HepG2 (cell line): Measurements from ENCODE around the gene C11orf24. TPM values are rescaled to one million over a fixed set of nuclear protein-coding genes. Genes with fewer than 3 reads are reported as not detected.

Source experiments
- BRF2 ChIP-seq: sonication (generic); formaldehyde crosslinking; IDR thresholded peaks from 2 replicates; pipeline ENCODE4 v1.8.1; 2022; ENCODE audit warnings: mild to moderate bottlenecking, missing genetic modification reagents
- CBFB ChIP-seq: sonication (generic); formaldehyde crosslinking; IDR thresholded peaks from 2 replicates; pipeline ENCODE4 v1.4.0; 2020; ENCODE audit warnings: missing genetic modification reagents
- ELK4 ChIP-seq: sonication (generic); formaldehyde crosslinking; IDR thresholded peaks from 2 replicates; pipeline ENCODE4 v1.9.0; 2021; ENCODE audit warnings: missing genetic modification reagents, borderline replicate concordance
- FOXP1 ChIP-seq, 2 experiments: fragments of 450-650 bp in 1 of 2; IDR thresholded peaks; 2 replicates each; pipeline ENCODE4 v1.6.1; 2017 to 2018; ENCODE audit warnings: antibody characterized with exemption in 1 of 2
- GABPA ChIP-seq, 2 experiments: IDR thresholded peaks; 2 replicates each; pipeline ENCODE4 v1.6.1; 2011 to 2016; ENCODE audit warnings: low read depth in 2 of 2, low read length in 1 of 2, missing biosample characterization in 1 of 2, missing genetic modification characterization in 1 of 2
- HOXA3 ChIP-seq: sonication (generic); formaldehyde crosslinking; IDR thresholded peaks from 2 replicates; pipeline ENCODE4 v1.5.0; 2020; ENCODE audit warnings: missing genetic modification reagents
- MTA3 ChIP-seq: sonication (generic); formaldehyde crosslinking; IDR thresholded peaks from 2 replicates; pipeline ENCODE4 v1.4.0; 2020; ENCODE audit warnings: missing genetic modification reagents
- SNAPC2 ChIP-seq: sonication (generic); formaldehyde crosslinking; IDR thresholded peaks from 2 replicates; pipeline ENCODE4 v1.8.1; 2022; ENCODE audit warnings: mild to moderate bottlenecking, missing genetic modification reagents
- SP140L ChIP-seq: sonication (generic); formaldehyde crosslinking; IDR thresholded peaks from 2 replicates; pipeline ENCODE4 v1.4.0; 2020; ENCODE audit warnings: missing genetic modification reagents, borderline replicate concordance
- TOPORS ChIP-seq: sonication (generic); formaldehyde crosslinking; IDR thresholded peaks from 2 replicates; pipeline ENCODE4 v1.8.0; 2023; ENCODE audit warnings: mild to moderate bottlenecking, missing genetic modification reagents
- ZNF225 ChIP-seq: sonication (generic); formaldehyde crosslinking; IDR thresholded peaks from 2 replicates; pipeline ENCODE4 v1.4.0; 2020; ENCODE audit warnings: mild to moderate bottlenecking, missing genetic modification reagents
- ZNF280D ChIP-seq: sonication (generic); formaldehyde crosslinking; IDR thresholded peaks from 2 replicates; pipeline ENCODE4 v1.5.1; 2020; ENCODE audit warnings: mild to moderate bottlenecking, missing genetic modification reagents
- ZNF546 ChIP-seq: sonication (generic); formaldehyde crosslinking; conservative IDR thresholded peaks from 2 replicates; pipeline ENCODE4 v1.8.1; 2023; ENCODE audit warnings: mild to moderate bottlenecking, missing genetic modification reagents
- ZNF652 ChIP-seq: IDR thresholded peaks from 2 replicates; pipeline ENCODE4 v1.6.1; 2016; ENCODE audit warnings: low read depth, borderline replicate concordance
- ZNF709 ChIP-seq: sonication (generic); formaldehyde crosslinking; IDR thresholded peaks from 2 replicates; pipeline ENCODE4 v1.5.0; 2020; ENCODE audit warnings: mild to moderate bottlenecking, missing genetic modification reagents
- polyA plus RNA-seq, 8 experiments: library from polyadenylated mRNA; depleted of rRNA in 3 of 8; stranded (reverse) in 7 of 8; unstranded in 1 of 8; fragments of >200 nt; fragmentation: Illumina TruSeq in 4 of 8; extraction: Trizol in 4 of 8; gene quantifications; 2 replicates each; pipeline versions ENCODE4 v1.2.1 to v1.2.3, GENCODE V29; 2011 to 2016; ENCODE audit warnings: low read depth in 4 of 8, missing spikeins in 1 of 8, mixed read lengths in 1 of 8; ENCODE audit not compliant: insufficient read depth in 1 of 8
- total RNA-seq, 5 experiments: library from RNA; depleted of rRNA; stranded (reverse); fragments of >200 nt; fragmentation: Illumina TruSeq; extraction: Trizol; gene quantifications; 2 replicates each; pipeline ENCODE4 v1.2.3, GENCODE V29; 2016; ENCODE audit warnings: low read depth in 1 of 5
- TF ChIP-seq, protein P1 (sequence below): IDR thresholded peaks from 2 replicates; pipeline ENCODE4 v1.6.1; 2016; ENCODE audit warnings: mild to moderate bottlenecking, missing biosample characterization, missing genetic modification reagents
- TF ChIP-seq, protein P2 (sequence below): IDR thresholded peaks from 2 replicates; pipeline ENCODE4 v1.6.1; 2016; ENCODE audit warnings: low read depth, missing genetic modification reagents, missing compliant biosample characterization

Gene C11orf24
- total and polyA plus RNA-seq, 2 of the 13 experiments (the other 11 are each of a cell fraction or from before 2014, with no cell fraction given), result 52.9 to 55.5 TPM

GRCh38 chr11:68297812-68298658, 26.3 kb upstream of the C11orf24 start (continued):
- TF ChIP-seq ZNF652 (CRISPR knock-in tag), result no peak
- TF ChIP-seq ZNF709, result no peak; the same call in 1 of the 2 replicates
- TF ChIP-seq, protein P1, sequence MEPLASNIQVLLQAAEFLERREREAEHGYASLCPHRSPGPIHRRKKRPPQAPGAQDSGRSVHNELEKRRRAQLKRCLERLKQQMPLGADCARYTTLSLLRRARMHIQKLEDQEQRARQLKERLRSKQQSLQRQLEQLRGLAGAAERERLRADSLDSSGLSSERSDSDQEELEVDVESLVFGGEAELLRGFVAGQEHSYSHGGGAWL (CRISPR knock-in tag), result peak; percentile 58; the same call in 1 of the 2 replicates
- no peak for TF ChIP-seq GABPA (IDR thresholded peaks at IDR 0.05; ENCODE audit: low read depth, low read length)
- peak; percentile 73 for TF ChIP-seq GABPA (CRISPR knock-in tag; IDR thresholded peaks at IDR 0.05; ENCODE audit: low read depth)
- TF ChIP-seq ZNF225 (CRISPR knock-in tag), result 0 out of 2 replicates have a peak, but pooled peaks have one; percentile 6
- TF ChIP-seq ELK4 (CRISPR knock-in tag), result no peak
- 0 out of 2 replicates have a peak, but pooled peaks have one; percentile 37 for TF ChIP-seq CBFB
- TF ChIP-seq ZNF280D (CRISPR knock-in tag), result peak; percentile 95
- TF ChIP-seq MTA3 (CRISPR knock-in tag), result no peak
- no peak for TF ChIP-seq BRF2
- TF ChIP-seq FOXP1 (IDR thresholded peaks at IDR 0.05), result no peak
- peak; percentile 70 for TF ChIP-seq FOXP1 (CRISPR knock-in tag; IDR thresholded peaks at IDR 0.05)
- TF ChIP-seq, protein P2, sequence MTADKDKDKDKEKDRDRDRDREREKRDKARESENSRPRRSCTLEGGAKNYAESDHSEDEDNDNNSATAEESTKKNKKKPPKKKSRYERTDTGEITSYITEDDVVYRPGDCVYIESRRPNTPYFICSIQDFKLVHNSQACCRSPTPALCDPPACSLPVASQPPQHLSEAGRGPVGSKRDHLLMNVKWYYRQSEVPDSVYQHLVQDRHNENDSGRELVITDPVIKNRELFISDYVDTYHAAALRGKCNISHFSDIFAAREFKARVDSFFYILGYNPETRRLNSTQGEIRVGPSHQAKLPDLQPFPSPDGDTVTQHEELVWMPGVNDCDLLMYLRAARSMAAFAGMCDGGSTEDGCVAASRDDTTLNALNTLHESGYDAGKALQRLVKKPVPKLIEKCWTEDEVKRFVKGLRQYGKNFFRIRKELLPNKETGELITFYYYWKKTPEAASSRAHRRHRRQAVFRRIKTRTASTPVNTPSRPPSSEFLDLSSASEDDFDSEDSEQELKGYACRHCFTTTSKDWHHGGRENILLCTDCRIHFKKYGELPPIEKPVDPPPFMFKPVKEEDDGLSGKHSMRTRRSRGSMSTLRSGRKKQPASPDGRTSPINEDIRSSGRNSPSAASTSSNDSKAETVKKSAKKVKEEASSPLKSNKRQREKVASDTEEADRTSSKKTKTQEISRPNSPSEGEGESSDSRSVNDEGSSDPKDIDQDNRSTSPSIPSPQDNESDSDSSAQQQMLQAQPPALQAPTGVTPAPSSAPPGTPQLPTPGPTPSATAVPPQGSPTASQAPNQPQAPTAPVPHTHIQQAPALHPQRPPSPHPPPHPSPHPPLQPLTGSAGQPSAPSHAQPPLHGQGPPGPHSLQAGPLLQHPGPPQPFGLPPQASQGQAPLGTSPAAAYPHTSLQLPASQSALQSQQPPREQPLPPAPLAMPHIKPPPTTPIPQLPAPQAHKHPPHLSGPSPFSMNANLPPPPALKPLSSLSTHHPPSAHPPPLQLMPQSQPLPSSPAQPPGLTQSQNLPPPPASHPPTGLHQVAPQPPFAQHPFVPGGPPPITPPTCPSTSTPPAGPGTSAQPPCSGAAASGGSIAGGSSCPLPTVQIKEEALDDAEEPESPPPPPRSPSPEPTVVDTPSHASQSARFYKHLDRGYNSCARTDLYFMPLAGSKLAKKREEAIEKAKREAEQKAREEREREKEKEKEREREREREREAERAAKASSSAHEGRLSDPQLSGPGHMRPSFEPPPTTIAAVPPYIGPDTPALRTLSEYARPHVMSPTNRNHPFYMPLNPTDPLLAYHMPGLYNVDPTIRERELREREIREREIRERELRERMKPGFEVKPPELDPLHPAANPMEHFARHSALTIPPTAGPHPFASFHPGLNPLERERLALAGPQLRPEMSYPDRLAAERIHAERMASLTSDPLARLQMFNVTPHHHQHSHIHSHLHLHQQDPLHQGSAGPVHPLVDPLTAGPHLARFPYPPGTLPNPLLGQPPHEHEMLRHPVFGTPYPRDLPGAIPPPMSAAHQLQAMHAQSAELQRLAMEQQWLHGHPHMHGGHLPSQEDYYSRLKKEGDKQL (CRISPR knock-in tag), result peak; percentile 63
- 0 out of 2 replicates have a peak, but pooled peaks have one; percentile 32 for TF ChIP-seq SP140L
- peak; percentile 61; the same call in 1 of the 2 replicates for TF ChIP-seq TOPORS
- TF ChIP-seq HOXA3 (CRISPR knock-in tag), result peak; percentile 93
- TF ChIP-seq ZNF546 (CRISPR knock-in tag), result no peak
- peak; percentile 47; the same call in 1 of the 2 replicates for TF ChIP-seq SNAPC2
